NCI-H2029 treated with DMSO at 0.1 percent for 48 hours (cell line): Measurements from ENCODE around the gene TEF.
"Not testable (repeated sequence)": the region's sequence is repeated elsewhere in the genome, so short reads cannot be mapped to it uniquely, and the experiment has no call there.

Experiments used
- DNase-seq: peaks from one replicate; lab custom pipeline; 2025; lab: John Stamatoyannopoulos, UW

Gene TEF

DNA sequence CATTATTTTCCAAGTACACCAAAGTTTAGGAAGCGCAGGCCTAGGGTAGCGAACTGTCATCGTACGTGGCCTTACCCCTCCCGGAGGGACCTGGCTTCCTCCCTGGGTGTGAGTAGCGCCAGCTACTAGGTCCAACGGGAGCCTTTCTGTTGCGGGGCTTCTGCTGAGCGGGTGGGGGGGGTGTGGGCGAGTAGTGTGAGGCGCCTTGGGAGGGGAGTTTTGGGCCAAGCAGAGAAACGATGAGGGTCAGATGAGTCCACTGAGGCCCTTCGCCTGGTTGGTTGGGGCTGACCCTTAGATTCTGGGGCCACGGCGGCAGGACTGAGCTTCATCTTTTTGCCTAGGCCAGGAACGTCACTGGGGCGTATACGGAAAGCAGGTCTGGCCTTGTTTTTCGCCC lies 868 bp downstream of the TEF start:
- no peak for DNase-seq

DNA sequence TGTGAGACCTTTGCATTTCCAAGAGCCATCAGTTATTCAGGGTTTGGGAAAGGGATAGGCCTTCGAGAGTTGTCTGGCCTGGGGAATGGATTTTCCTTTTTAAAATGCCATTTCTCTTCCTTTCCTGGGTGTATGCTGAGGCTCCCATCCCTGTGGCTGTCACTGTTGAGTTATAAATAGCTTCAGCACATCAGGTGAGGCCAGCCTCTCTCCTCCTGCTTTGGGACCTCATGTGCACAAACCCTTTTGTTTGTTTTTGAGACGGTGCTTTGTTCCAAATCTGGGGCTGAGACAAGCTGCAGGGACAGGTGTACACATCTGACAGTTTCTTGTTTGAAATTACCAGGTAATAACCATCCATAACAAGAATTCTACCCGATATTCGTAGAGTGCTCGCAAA lies 1.3 kb downstream of the TEF start:
- no peak for DNase-seq

DNA sequence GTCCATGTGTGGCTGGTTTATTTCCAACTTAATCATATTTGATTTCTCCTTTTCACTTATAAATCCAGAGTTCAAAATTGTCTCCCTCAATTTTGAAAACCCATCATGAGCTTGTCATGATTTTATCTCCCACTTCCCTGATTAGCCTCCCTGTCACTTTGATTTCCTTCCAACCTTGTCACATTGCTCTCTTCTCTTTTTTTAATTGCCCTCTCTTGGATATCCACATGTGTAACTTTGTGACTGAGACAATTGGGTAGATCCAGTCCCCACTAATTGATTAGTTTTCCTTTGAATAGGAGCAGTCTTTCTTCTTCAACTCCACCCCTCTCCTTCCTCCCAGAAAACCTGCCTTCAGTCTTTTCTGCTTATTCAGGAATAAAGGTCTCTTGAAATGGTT lies 2.4 kb downstream of the TEF start:
- DNase-seq: no peak

DNA sequence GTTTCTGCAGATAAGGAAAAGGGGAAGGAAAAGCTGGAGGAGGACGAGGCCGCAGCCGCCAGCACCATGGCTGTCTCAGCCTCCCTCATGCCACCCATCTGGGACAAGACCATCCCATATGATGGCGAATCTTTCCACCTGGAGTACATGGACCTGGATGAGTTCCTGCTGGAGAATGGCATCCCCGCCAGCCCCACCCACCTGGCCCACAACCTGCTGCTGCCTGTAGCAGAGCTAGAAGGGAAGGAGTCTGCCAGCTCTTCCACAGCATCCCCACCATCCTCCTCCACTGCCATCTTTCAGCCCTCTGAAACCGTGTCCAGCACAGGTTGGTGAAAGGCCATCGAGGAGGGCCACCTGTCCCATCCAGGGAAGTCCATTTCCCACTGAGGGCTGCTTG lies 5.6 kb downstream of the TEF start:
- DNase-seq: no peak

DNA sequence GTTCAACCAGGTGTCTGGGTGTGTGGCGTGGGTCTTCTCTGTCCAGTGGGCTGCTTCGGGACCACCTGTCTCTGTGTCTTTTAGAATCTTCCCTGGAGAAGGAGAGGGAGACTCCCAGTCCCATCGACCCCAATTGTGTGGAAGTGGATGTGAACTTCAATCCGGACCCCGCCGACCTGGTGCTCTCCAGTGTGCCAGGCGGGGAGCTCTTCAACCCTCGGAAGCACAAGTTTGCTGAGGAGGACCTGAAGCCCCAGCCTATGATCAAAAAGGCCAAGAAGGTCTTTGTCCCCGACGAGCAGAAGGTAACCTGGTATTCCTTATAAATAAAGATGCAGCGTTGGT lies 12.2 kb downstream of the TEF start:
- DNase-seq: no peak

DNA sequence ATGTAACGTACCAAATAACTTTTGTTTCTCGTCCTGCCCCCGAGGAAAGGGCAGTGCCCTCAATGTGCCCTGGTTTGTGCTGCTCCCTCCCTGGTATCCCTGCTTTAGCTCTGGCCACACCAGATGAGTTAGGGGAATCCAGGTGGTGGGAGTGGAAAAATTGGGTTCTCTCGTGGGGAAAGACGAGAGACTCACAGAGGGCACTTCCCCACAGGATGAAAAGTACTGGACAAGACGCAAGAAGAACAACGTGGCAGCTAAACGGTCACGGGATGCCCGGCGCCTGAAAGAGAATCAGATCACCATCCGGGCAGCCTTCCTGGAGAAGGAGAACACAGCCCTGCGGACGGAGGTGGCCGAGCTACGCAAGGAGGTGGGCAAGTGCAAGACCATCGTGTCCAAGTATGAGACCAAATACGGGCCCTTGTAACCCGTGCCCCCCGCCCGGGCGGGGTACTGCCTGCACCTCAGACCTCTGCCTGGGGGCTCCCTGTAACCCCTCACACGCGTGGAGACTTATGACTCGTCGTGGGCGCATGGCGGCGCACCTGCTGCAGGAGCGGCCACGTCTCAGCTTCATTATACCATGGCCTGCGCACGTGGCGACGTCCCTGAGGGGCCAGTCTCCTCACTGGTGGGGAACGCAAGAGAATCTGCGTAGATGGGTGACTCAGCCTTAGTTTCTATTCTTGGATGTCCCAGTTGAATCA lies 13.9 kb downstream of the TEF start:
- no peak for DNase-seq

DNA sequence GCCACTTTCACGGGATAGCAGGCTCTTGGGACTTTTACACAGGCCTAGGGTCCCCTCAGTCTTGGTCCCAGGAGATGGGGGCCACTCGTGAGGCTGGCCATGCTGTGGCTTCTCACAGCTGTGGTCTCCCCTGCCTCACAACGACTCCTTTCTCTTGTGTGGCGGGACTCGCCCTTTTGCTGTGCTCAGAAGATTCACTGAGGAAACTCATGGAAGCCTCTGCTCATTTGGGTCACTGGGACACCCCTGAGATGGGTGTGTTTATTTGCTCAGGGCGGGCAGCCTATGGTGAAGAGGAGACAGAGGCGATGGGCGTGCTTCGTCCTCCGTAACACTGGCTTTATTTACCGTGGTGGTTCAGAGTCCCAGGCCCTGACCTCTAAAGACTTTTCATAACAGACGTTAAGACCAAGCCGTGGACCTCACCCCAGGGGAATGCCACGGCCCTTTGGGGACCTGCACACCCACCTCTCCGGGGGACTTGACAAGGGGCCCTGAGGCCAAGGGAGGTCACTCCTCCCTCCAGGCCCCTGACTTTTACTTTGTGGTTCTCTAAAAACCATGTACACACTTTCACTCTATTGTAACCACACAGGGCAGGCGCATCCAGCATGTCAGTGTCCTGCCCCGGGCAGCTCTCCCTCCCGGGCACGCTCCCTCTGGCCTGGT lies 15.5 kb downstream of the TEF start:
- no peak for DNase-seq

DNA sequence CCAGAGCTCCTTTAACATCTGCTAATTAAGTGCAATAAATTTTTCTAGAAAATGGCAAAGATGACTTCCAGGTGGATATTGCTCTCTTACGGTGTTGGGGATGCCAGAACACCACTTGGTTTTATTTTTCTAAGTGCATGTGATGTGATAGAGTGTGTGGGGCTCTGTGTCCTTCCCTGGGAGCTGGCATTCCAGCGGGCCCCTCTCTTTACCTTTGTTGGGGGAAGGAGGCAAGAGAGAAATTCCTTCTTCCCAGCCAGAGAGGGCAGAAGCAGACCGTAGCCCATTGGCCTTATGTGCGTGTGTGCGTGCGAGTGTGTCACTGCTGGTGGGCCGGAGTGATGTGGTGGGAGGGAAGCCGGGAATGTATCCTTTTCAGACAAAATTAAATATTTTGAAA lies 17.2 kb downstream of the TEF start:
- no peak for DNase-seq

DNA sequence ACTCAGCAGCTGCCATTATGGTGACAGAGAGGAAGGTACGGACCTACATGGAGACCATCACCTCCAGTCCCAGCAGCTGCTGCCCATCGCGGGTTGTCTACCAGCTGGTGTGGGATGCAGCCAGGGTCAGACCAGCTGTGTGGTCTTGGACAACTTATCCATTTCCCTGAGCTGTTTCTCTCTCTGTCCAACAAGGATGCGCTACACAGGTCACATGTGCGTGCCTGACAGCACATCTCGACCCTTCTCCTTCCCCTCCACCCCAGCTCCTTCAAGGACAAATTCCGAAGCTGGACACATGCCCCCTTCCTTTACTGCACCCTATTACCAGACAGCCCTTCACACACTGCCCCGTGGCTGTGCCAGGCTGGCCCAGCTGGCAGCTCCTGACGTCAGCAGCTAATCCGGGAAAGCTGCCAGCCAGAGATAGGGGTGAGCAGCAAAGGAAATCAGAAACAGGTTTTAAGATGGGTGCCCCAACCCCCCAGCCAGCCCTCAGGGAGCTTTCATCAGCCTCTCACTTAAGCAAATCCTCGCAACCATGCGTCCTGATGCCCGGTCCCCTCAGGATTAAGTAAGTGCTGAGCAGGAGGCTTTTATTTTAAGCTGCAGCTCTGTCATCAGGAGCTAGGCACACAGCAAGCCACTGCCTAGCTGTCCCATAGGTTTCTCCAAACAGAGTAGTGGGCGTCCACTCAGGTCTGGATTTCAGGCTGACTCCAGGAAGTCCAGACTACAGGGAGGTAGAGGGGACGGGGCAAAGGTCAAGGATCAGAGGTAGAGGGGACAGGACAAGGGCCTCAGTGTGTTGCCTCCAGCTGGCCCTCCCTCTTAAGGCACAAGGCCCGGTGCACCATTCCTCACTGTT lies 20.3 kb downstream of the TEF start:
- DNase-seq: no peak

DNA sequence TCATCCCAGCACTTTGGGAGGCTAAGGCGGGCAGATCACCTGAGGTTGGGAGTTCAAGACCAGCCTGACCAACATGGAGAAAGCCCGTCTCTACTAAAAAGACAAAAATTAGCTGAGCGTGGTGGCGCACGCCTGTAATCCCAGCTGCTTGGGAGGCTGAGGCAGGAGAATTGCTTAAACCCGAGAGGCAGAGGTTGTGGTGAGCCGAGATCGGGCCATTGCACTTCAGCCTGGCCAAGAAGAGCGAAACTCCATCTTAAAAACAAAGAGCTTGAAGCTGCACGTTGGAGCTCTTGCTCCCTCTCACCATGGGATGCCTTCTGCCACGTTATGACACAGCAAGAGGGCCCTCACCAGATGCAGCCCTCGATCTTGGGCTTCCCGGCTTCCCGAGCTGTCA lies 21.1 kb downstream of the TEF start:
- DNase-seq: not testable (repeated sequence)

DNA sequence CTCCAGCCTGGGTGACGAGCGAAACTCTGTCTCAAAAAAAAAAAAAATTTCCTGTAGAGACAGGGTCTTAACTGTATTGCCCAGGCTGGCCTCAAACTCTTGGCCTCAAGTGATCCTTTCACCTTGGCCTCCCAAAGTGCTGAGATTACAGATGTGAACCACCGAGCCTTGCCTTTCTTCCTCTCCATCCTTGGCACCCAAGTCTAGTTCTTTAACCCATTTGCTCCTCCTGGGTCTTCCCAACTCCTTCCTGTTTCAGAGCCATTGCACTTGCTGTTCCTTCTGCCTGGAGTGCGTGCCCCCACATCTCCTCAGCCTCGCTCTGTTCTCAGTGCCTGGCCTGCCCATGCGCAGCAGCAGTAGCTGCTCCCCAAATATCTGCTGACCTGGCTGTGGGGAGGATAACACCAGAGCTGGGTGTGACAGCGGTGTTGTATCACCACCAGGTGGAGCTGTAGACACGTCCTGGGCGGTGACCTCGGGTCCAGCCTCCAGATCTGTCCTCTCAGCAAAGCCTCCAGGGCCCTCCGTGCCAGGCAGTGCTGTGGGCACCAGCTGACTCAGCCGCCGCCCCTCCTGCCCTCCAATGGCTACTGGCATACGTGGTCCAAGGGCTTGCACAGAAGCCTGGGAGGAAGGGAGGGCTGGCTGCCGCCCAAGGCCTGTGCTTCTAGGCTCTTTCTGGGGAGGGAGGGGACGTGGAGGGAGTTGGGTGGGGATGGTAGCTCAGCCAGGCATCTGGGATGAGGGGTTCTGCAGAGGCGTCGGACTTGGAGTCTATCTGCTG lies 22.0 kb downstream of the TEF start:
- DNase-seq: peak; percentile 89

DNA sequence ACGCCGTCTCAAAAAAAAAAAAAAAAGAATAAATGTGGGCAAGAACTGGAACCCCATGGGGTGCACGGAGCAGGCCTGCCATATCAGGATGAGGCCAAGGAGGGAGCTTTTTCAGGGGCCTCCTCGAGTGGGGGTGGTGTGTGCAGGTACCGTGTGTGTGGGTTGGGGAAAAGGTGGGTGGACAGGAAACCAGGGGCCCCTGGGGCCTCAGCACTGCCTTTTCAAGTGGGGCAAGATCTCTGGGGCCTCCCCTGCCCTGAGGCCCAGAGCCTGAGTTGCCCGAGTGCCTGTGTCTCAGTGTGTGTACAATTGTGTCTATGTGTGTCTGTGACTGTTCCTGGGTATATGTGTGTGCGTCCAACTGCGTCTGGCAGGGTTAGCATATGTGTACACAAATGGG lies 23.8 kb downstream of the TEF start:
- DNase-seq: no peak

DNA sequence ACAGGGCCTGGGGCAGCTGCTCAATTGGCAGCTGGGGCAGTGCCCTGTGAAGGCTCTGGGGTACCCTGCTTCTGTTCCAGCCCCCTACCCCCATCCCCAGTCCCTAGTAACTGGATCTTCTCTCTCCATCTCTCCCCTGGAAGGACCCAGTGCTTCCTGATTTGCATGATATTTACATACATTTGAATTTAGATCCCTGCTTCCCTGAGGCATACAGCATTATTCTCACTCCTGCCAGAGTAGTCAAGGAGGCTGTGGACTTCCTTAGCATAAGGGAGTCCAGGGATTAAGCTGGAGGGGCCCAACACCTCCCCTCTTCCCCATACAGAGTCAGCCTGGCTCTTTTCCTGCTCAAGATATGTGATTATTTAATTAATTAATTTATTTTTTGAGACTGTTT lies 24.7 kb downstream of the TEF start:
- no peak for DNase-seq

DNA sequence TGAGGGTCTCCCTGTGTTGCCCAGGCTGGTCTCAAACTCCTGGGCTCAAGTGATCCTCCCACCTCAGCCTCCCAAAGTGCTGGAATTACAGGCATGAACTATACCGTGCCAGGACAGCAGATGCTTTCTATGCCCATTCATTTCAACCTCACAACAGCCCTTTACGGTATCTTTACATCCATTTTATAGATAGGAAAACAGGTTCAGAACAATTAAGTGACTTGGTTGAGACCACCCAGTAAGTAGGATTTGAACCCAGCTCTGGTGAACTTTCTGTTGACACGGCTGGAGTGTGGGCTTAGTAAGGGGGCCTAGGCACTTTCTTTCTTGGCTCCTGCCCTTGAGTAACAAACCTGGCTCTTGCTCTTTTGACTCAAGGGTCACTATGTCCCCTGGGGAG lies 25.7 kb downstream of the TEF start:
- DNase-seq: no peak

DNA sequence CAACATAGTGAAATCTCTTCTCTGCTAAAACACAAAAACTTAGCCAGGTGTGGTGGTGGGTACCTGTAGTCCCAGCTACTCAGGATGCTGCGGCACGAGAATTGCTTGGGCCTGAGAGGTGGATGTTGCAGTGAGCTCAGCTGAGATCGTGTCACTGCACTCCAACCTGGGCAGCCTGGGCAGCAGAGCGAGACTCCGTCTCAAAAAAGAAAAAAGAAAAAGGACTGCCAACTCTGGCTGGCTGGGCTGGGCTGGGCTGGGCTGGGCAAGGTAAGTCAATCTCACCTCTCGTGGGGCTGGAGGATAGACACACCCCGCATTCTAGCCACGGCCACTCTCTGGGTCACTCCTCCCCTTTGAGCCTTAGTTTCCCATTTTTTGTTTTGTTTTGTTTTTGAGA lies 26.9 kb downstream of the TEF start:
- DNase-seq: no peak

DNA sequence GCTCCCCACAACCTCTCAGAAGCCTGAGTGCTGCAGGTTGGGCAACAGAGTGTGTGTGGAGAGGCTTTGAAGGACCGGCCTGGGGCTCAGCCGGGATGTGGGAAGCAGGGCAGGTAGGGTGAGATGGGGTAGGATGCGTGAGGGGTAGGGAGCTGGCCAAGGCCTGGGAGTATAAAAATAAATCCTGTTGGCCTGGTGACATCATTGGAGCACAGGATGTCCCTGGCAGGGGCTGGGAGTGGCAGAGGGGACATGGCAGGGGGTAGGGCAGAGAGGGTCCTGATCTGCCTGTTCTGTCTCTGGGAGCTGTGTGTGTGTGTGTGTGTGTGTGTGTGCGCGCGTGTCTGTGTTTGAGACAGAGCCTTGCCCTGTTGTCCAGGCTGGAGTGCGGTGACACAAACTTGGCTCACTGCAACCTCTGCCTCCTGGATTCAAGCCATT lies 28.6 kb downstream of the TEF start:
- DNase-seq: no peak

DNA sequence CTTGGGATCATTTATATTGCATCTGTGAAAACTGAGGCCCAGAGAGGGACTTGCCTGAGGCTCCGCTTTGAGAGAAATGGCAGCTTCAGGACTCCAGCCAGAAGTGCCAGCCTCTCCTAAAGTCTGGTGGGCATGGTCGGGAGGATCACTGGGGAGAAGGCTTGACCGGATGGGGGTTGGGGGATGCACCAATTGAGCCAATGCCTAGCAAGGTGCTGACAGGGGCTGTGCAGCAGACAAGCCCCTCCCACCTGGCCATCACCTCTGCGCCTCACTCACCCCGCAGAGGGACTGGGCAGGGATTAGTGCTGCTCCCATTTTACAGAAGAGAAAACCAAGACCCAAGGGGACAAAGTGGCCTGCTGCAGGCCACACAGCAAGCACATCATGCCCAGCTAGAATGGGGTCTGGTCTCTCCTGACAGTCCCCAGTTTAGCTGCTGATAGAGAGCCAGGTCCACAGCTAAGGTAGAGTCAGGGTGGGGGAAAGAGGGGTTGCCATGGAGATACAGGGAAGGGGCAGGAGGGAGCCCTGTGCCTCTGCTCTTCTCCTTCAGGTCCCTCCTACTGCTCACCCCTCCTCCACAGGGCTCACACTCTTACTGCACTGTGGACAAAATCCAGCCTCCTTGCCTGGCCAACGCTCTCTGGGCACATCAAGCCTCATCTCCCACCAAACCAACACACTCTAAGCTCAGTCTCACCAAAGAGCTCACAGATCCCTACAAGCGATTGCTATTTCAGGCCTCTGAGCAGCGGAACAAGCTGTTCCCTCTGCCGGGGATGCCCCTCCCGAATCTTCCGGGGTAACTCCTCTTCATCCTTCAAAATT lies 29.5 kb downstream of the TEF start:
- no peak for DNase-seq

DNA sequence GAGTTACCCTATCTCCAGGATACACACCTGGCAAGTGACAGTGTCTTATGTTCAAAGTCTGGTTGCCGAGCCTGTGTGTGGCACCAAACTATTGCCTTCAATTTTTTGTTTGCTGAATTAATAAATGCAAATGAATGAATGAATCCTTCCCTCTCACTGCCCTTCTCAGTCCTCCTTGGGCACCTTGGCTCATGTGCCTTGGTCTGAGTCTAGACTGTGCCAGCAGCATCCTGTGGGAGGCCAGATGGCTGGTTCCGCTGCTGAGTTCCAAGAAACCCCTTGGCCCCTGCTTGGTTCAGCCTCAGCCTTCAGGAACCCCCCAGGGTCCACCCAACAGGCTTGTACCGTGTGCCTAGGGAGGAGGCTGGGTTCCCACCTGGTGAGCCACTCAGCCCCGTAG lies 33.8 kb downstream of the TEF start:
- DNase-seq: no peak

DNA sequence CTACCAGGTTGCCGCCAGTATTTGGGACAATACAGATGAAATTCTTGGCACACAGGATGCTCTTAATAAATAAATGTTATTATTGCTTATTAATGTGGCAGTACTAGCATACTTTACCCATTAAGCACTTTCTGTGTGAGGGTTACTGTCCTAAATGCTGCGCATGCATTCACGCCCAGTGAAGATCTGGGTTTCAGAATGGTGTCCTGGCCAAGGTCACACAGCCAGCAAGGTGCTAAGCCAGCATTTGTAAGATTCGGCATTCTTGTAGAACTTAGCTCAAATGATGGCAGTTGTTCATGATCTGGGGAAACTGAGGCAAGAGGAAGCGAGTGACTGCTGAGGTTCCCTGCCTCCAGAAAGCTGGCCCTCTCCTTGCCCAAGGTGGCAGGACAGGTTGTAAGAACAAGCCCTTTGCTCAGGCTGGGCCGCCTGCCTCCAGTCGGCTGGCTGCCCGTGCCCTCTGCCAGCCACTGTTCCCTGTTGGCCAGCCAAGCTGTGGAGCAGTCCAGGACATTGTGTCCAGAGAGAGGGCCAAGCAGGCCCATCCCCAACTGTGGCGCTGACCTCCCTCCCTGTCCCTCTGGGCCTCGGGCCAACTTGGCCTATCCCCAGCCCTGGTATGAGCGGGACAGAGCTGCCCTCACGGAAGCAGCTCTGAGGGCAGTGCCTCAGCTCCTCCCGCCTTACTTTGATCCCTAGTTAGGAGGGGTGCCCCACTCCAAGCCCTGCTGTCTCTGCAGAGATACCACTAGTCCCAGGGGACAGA lies 36.1 kb downstream of the TEF start:
- no peak for DNase-seq

DNA sequence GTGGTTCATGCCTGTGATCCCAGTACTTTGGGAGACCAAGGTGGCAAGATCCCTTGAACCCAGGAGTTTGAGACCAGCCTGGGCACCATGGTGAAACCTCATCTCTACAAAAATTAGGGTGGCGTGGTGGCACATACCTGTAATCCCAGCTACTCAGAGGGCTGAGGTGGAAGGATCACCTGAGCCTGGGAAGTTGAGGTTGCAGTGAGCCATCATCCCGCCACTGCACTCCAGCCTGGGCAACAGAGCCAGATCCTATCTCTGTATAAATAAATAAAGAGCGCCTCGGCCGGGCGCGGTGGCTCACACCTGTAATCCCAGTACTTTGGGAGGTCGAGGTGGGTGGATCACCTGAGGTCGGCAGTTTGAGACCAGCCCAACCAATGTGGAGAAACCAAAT lies 37.0 kb downstream of the TEF start:
- DNase-seq: no peak
